NCI-H345 (cell line): ENCODE results near the gene LPP.

Source experiments
- DNase-seq: peaks from one replicate; lab custom pipeline; 2025; lab: John Stamatoyannopoulos, UW

LPP gene

DNA sequence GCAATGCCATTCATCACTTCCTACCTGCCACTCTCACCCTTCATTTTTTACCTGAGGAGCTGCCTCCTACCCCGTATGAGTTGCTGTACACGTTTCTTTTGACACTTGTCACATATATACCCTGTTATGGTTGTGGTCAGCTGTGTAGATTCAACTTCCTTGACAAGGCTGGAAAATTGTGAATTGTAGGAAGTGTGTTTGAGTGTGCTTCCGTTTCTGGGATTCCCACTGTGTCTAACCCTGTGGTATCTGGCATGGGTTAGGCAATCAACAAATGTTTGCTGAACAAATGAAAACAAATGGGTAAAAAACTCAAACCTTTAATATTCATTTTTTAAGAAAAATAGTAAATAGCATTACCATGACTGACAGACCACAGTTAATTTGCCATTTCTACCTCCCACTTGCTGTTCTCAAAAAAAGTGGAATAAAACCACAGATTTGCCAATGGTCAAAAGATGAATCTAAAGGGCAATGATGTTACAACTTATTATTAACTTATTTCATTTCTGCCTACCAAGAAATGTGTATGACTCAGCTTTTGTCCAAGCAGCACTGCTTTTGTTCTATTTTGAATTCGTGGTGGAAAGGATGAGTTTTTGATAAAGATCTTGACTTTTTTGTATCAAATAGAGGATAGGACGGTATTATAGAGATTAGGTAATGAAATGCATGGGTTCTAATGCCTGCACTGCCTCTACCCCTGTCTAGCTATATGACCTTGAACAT is 404.6 kb downstream of the LPP start:
- DNase-seq: no peak

DNA sequence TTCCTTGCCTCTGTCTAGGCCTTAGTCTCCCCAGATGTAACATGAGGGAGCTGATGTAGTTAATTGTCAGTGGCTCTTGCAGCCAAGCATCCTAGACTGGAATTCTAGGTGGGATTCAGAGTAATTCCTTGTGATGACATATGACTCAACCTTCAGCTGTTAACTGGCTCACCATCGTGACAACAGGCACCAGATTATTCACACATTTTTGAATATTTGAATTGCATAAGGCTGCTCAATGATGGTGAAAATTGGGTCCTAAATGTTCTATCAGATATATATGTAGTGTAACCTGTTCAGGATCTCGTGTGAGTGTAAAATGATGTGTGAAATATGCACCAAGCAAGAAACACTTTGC is 405.1 kb downstream of the LPP start:
- no peak for DNase-seq

GRCh38 chr3:188559856-188560255 is 405.9 kb downstream of the LPP start:
- no peak for DNase-seq

DNA sequence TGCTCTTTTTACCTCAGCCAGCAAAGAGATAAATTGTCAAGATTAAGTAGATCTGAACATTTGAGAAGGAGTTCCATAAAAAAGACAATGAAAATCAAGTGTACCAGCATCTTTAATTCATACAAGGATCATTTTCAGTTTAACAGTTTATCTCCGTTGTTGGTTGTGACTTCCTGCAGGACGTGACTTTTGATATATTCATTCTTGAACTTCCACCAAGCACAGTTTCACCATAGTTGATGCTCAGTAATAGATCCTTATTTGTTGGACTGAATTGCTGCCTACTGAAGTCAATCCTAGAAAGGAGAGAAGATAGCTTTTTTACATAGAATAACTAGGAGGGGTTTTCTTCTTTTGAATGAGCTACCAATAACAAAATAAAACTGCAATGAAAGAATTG is 408.2 kb downstream of the LPP start:
- no peak for DNase-seq

GRCh38 chr3:188567478-188568195 is 413.7 kb downstream of the LPP start:
- DNase-seq: no peak

GRCh38 chr3:188568736-188569135 is 414.8 kb downstream of the LPP start:
- DNase-seq: no peak

GRCh38 chr3:188571531-188572095 is 417.7 kb downstream of the LPP start:
- no peak for DNase-seq

GRCh38 chr3:188573291-188573940 is 419.5 kb downstream of the LPP start:
- DNase-seq: no peak

DNA sequence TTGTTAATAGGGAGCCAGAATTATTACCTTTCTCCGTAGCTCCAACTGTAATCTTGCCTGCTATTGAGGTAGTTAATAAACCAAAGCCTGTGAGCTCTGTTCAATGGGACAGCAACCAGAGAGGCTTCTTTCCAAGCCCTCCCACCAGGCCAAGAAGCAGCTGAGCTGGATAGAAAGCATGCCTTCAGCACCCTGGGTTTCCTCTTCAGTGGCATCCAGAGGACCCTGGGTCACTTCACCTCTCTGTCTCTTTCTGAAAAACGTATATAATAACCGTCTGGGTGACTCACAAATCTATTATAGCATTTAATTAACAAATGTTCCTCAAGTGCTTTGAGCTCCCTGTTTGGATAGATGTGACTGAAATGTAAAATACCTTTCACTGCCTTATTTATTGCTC is 420.0 kb downstream of the LPP start:
- no peak for DNase-seq

- DNase-seq: no peak
These were observed 420.9 kb downstream of the LPP start for GRCh38 chr3:188574885-188575284.

GRCh38 chr3:188575501-188575900 is 421.5 kb downstream of the LPP start:
- no peak for DNase-seq

GRCh38 chr3:188577539-188577938 is 423.6 kb downstream of the LPP start:
- no peak for DNase-seq

- no peak for DNase-seq
These were observed 424.8 kb downstream of the LPP start for GRCh38 chr3:188578576-188579363.

- DNase-seq: no peak
These were observed 426.3 kb downstream of the LPP start for GRCh38 chr3:188580223-188580622.

- DNase-seq: no peak
These were observed 426.7 kb downstream of the LPP start for GRCh38 chr3:188580659-188581058.

DNA sequence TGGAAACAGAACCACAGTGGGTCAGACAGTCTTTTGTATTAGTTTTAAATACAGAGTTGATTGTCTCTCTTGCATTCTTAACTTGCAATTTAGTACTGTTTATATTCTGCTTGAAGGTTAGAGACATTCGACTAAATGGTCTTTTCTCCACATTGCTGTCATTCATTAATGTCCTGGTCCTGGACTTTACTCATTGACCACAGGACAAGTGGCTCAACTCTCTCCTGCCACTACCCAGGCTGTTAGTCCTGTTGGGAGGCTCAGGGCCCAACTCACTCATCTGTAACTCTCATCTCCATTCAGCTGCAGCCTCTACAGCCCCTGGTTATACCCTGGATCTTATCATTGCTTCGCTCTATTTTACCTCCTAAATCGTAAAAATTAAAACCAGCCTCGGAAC is 427.4 kb downstream of the LPP start:
- no peak for DNase-seq

DNA sequence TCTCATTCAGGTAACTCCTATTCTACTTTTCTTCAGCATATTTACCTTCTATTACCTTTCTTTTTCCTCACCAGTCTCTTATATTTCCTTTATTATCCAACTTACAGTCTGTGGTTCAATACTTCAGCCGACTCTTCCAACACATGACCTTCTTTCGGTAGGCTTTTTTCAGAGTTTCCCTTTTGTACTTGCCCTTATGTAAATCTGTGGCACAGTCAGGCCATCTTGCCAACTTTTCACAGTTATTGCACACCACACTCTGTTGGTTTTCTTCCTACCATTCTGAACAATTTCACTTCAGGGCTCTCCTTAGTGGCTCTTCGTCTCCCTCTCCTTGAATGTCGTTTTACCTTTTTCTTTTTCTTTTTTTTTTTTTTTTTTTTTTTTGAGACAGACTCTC is 427.8 kb downstream of the LPP start:
- no peak for DNase-seq

DNA sequence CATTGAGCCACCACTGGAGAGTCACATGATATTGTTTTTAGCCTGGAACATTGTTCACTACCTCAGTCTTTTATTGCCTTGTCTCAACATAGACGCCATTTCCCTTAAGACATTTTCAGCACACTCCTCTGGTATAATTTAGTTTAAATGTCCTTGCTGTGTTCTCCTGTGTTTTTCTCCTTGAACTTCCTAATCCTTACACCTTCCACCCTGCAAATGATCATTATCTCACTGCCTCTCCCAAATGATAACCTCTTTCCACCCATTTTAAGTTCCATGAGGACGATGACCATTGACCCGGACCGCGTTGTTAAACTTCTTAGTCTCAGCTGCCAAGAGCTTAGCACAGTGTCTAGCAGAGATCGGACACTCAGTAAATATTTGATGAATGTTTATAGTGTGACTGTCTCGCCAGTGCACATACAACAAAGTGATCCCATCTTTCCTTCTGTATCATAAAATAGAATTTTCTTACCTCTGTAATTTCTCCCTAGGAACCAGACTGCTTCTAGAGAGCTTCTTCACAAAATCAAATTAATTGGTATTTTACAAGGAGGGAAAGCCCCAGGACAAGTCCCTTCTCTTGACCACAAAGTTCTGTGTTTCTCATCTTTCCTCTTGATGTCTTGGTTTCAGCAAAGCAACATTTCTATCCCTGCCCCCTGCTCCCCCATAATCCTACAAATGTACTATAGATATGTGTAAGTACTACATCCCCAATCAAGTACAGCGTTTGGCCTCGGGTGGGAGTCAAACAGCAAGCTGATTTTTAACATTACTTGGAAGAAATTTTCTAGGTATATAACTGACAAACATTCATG is 429.6 kb downstream of the LPP start:
- DNase-seq: no peak

GRCh38 chr3:188584162-188584529 is 430.2 kb downstream of the LPP start:
- no peak for DNase-seq

- DNase-seq: no peak
These were observed 431.2 kb downstream of the LPP start for GRCh38 chr3:188584958-188585689.

DNA sequence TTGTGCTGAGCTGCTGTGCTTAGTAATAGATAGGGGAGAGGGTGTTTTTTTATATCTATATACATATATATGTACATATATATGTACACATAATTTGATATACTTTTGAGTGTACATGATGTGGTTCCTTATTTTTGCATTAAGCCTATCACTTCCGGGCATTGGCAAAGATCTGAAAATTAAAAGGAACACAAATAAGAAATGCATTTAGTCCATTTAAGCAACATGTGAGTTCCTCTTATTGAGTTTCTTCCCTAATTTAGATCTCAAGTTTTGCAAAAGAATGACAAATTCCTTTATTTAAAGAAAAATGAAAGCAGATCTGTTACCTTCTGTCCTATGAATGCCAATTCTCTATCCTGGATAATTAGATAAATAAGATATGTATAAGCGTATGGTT is 435.1 kb downstream of the LPP start:
- DNase-seq: no peak
